ENCODE results near the gene ATP6V0C. TPM values are rescaled to one million over a fixed set of nuclear protein-coding genes. Genes with fewer than 3 reads are reported as not detected.

The ATP6V0C gene
- total and polyA plus RNA-seq, 2 donors (not counting 1 experiment from before 2014, with no cell fraction given), result 118 to 176 TPM

- WGBS (ENCODE audit: insufficient coverage), result 86% methylated on average over 26 of the region's 26 CpGs
- Histone ChIP-seq H3K27me3 (replicated peaks in 1 of 4; ENCODE audit: control extremely low read depth in 1 of 4, control insufficient read depth in 3 of 4, insufficient read depth in 4 of 4, low read length in 3 of 4) (no peaks in the 10 kb centered on the region), H3K79me2 (ENCODE audit: control insufficient read depth, insufficient read depth, low read length) (peaks cover 22% of the 10 kb centered on the region), H4K20me1 (ENCODE audit: control insufficient read depth, insufficient read depth, low read length, poor library complexity, severe bottlenecking) (no peaks in the 10 kb centered on the region), H3K9ac (ENCODE audit: low read length) (no peak overlapping the region), H3K4me3 (ENCODE audit: control extremely low read depth in 1 of 5, extremely low read depth in 1 of 5, insufficient read depth in 1 of 5, low read depth in 2 of 5, low read length in 4 of 5) (no peak overlapping the region), H3K4me1 (ENCODE audit: control insufficient read depth in 2 of 2, insufficient read depth in 2 of 2, low read length in 2 of 2) (peaks cover 0 to 8% of the 10 kb centered on the region in 2 donors), H2AFZ (ENCODE audit: insufficient read depth, low read depth, low read length, poor library complexity, severe bottlenecking) (no peak overlapping the region), H3K27ac (ENCODE audit: low read length in 2 of 2) (no peak overlapping the region), H3K9me3 (ENCODE audit: control extremely low read depth in 1 of 3, control insufficient read depth in 2 of 3, insufficient read depth in 1 of 3, low read length in 2 of 3) (no peaks in the 10 kb centered on the region), H3K36me3 (replicated peaks in 1 of 2; ENCODE audit: control extremely low read depth in 1 of 2, control insufficient read depth in 1 of 2, extremely low read depth in 1 of 2, insufficient read depth in 2 of 2, low read length in 1 of 2) (peaks cover 0 to 4% of the 10 kb centered on the region in 2 experiments), H3K4me2 (replicated peaks; ENCODE audit: low read depth, low read length, poor library complexity, severe bottlenecking) (no peak overlapping the region)
- Mint-ChIP-seq H3K4me1 (peaks cover 2% of the 10 kb centered on the region), H3K9me3 (ENCODE audit: insufficient read depth) (no peaks in the 10 kb centered on the region), H3K27ac (no peak overlapping the region), H3K27me3 (no peaks in the 10 kb centered on the region), H3K4me3 (no peak overlapping the region)
- TF ChIP-seq CTCF (IDR thresholded peaks at IDR 0.05), result no peak
- ATAC-seq (ENCODE audit: low read depth) (no peak), DNase-seq (no peak)
- intact Hi-C loops (cut with micrococcal nuclease), result no loop called here
- ChIA-PET POLR2A (no interaction called here), CTCF (interaction anchor here (0.9 to 1.1 kb wide), 2 partner anchors 168 to 303 kb away, joined by 3 read pairs; no protein-coding TSS in a partner anchor)
These were observed 15.9 kb upstream of the ATP6V0C start for GRCh38 chr16:2497695-2498484.

- H3K27ac ChIP-seq (ENCODE audit: low read length in 2 of 2), result no peak overlapping the region
- 98% methylated on average over 15 of the region's 15 CpGs for WGBS (ENCODE audit: insufficient coverage)
- H3K4me3 Mint-ChIP-seq, result no peak overlapping the region
- no peak for ATAC-seq (ENCODE audit: low read depth)
- H3K27me3 Mint-ChIP-seq, result no peaks in the 10 kb centered on the region
- H3K9me3 ChIP-seq (ENCODE audit: control extremely low read depth in 1 of 3, control insufficient read depth in 2 of 3, insufficient read depth in 1 of 3, low read length in 2 of 3), result no peaks in the 10 kb centered on the region
- ChIA-PET CTCF (interaction anchor here (0.9 to 1.1 kb wide), 2 partner anchors 169 to 304 kb away, joined by 3 read pairs; no protein-coding TSS in a partner anchor), POLR2A (no interaction called here)
- H3K27ac Mint-ChIP-seq, result no peak overlapping the region
- no peaks in the 10 kb centered on the region for H3K9me3 Mint-ChIP-seq (ENCODE audit: insufficient read depth)
- no peaks in the 10 kb centered on the region for H3K27me3 ChIP-seq (replicated peaks in 1 of 4; ENCODE audit: control extremely low read depth in 1 of 4, control insufficient read depth in 3 of 4, insufficient read depth in 4 of 4, low read length in 3 of 4)
- H3K4me2 ChIP-seq (replicated peaks; ENCODE audit: low read depth, low read length, poor library complexity, severe bottlenecking), result no peak overlapping the region
- H3K4me1 ChIP-seq (ENCODE audit: control insufficient read depth in 2 of 2, insufficient read depth in 2 of 2, low read length in 2 of 2), result peaks cover 0 to 8% of the 10 kb centered on the region in 2 donors
- no peak overlapping the region for H3K4me3 ChIP-seq (ENCODE audit: control extremely low read depth in 1 of 5, extremely low read depth in 1 of 5, insufficient read depth in 1 of 5, low read depth in 2 of 5, low read length in 4 of 5)
- TF ChIP-seq CTCF (IDR thresholded peaks at IDR 0.05) (no peak), EZH2 (IDR thresholded peaks at IDR 0.05; ENCODE audit: borderline replicate concordance, insufficient read depth, low read depth, low read length, poor library complexity, severe bottlenecking) (no peak)
- H2AFZ ChIP-seq (ENCODE audit: insufficient read depth, low read depth, low read length, poor library complexity, severe bottlenecking), result no peak overlapping the region
- peaks cover 22% of the 10 kb centered on the region for H3K79me2 ChIP-seq (ENCODE audit: control insufficient read depth, insufficient read depth, low read length)
- H3K9ac ChIP-seq (ENCODE audit: low read length), result no peak overlapping the region
- H4K20me1 ChIP-seq (ENCODE audit: control insufficient read depth, insufficient read depth, low read length, poor library complexity, severe bottlenecking), result no peaks in the 10 kb centered on the region
- DNase-seq, result no peak
- intact Hi-C loops (cut with micrococcal nuclease), result no loop called here
- peaks cover 2% of the 10 kb centered on the region for H3K4me1 Mint-ChIP-seq
- peaks cover 0 to 4% of the 10 kb centered on the region in 2 experiments for H3K36me3 ChIP-seq (replicated peaks in 1 of 2; ENCODE audit: control extremely low read depth in 1 of 2, control insufficient read depth in 1 of 2, extremely low read depth in 1 of 2, insufficient read depth in 2 of 2, low read length in 1 of 2)
These were observed 15.1 kb upstream of the ATP6V0C start for GRCh38 chr16:2498531-2499253.
